Measurements from ENCODE around the gene AMH. TPM values are rescaled to one million over a fixed set of nuclear protein-coding genes. Genes with fewer than 3 reads are reported as not detected.

The AMH gene
- total and polyA plus RNA-seq, 2 experiments from 2014 or later, result 1.9 to 6.8 TPM

DNA sequence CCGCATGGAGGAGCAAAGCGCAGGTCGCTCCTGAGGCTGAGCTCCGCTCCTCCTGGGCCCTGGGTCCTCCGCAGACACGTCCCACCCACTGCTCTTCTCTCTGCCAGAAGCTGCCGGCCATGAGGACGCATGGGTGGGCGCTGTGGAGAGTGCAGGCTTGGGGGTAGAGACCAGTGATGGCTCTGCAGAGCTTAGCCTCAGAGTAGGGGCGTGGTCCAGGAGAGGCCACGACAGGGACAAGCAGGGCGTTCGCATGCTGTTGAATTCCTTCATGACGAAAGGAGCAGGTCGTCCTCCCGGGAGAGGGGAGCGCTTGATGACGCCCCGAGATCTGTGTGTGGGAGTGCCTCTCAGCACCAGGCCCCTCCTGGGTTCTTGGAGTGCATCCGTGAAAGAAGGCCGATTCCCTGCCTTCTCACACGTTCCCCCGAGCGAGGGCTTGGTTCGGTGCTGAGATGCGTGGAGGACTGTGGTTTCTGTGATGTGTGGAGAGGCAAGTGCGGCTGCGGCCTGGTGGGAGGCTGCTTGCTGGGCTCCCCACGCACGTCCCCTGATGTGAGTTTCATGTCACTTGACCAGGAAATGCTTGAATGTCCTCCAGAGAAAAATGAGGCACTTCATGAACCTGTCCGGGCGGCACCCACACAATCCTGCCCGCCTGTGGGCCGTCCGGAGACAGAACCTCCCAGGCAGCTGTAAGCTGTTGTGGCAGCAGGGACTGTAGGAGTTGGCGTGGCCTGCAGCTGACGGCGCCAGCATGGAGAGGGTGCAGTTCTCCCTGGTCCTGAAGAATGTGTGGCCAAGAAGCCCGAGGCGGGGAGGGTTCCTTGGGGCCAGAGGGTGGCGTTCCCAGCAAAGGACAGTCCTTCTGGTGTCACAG is 8.0 kb upstream of the AMH start:
- H3K4me3 ChIP-seq, result no peak overlapping the region
- peaks cover 29% of the 10 kb centered on the region for H3K4me1 ChIP-seq (ENCODE audit: insufficient read depth)
- no peak for ATAC-seq
- Mint-ChIP-seq H3K27me3 (ENCODE audit: insufficient read depth, low read depth, poor library complexity) (peaks cover 11% of the 10 kb centered on the region), H3K4me1 (peaks cover 37% of the 10 kb centered on the region), H3K9me3 (peaks cover 11% of the 10 kb centered on the region; the same call in 2 of the 3 replicates), H3K27ac (peak overlapping the region; percentile 52), H3K4me3 (peak overlapping the region; percentile 98), H3K36me3 (ENCODE audit: low read depth) (peaks cover 58% of the 10 kb centered on the region)
- H3K27ac ChIP-seq (ENCODE audit: low read depth), result peak overlapping the region; percentile 1
- no peak overlapping the region for H2AFZ ChIP-seq
- peaks cover 13% of the 10 kb centered on the region for H3K36me3 ChIP-seq (ENCODE audit: insufficient read depth)
- DNase-seq (ENCODE audit: low spot score), result no peak
- H3K79me2 ChIP-seq (replicated peaks; ENCODE audit: insufficient read depth), result peaks cover 70% of the 10 kb centered on the region
- H3K4me2 ChIP-seq, result 0 out of 2 replicates have a peak overlapping the region, but pooled peaks have one; percentile 97
- peaks cover 55% of the 10 kb centered on the region for H4K20me1 ChIP-seq (replicated peaks; ENCODE audit: insufficient read depth)
- H3K27me3 ChIP-seq (ENCODE audit: insufficient read depth), result no peaks in the 10 kb centered on the region
- peaks cover 17% of the 10 kb centered on the region; the same call in 1 of the 2 replicates for H3F3A ChIP-seq (replicated peaks; ENCODE audit: low read depth)
- no peak for TF ChIP-seq STAT1 (IDR thresholded peaks at IDR 0.05; ENCODE audit: unreplicated experiment)
- H3K9me2 ChIP-seq (ENCODE audit: insufficient read depth), result no peaks in the 10 kb centered on the region

- Histone ChIP-seq H3K27me3 (ENCODE audit: insufficient read depth) (no peaks in the 10 kb centered on the region), H3F3A (replicated peaks; ENCODE audit: low read depth) (peaks cover 14% of the 10 kb centered on the region; the same call in 1 of the 2 replicates), H3K9me2 (ENCODE audit: insufficient read depth) (no peaks in the 10 kb centered on the region), H3K4me2 (no peak overlapping the region), H3K27ac (ENCODE audit: low read depth) (peak overlapping the region; percentile 50; the same call in 1 of the 2 replicates), H3K36me3 (ENCODE audit: insufficient read depth) (peaks cover 13% of the 10 kb centered on the region), H4K20me1 (replicated peaks; ENCODE audit: insufficient read depth) (peaks cover 55% of the 10 kb centered on the region), H3K79me2 (replicated peaks; ENCODE audit: insufficient read depth) (peaks cover 67% of the 10 kb centered on the region), H3K4me3 (no peak overlapping the region), H2AFZ (no peak overlapping the region), H3K4me1 (ENCODE audit: insufficient read depth) (peaks cover 29% of the 10 kb centered on the region)
- DNase-seq (ENCODE audit: low spot score) (no peak), ATAC-seq (no peak)
- Mint-ChIP-seq H3K4me1 (peaks cover 37% of the 10 kb centered on the region), H3K4me3 (no peak overlapping the region), H3K9me3 (peaks cover 6% of the 10 kb centered on the region; the same call in 2 of the 3 replicates), H3K27me3 (ENCODE audit: insufficient read depth, low read depth, poor library complexity) (peaks cover 5% of the 10 kb centered on the region), H3K27ac (no peak overlapping the region), H3K36me3 (ENCODE audit: low read depth) (peaks cover 63% of the 10 kb centered on the region)
- TF ChIP-seq NANOG (IDR thresholded peaks at IDR 0.05; ENCODE audit: borderline replicate concordance) (no peak), EZH2phosphoT487 (IDR thresholded peaks at IDR 0.05; ENCODE audit: unreplicated experiment) (no peak), STAT1 (IDR thresholded peaks at IDR 0.05; ENCODE audit: unreplicated experiment) (no peak), CREB1 (CRISPR knock-in tag; IDR thresholded peaks at IDR 0.05; ENCODE audit: low read depth) (no peak), POLR2AphosphoS5 (IDR thresholded peaks at IDR 0.05; ENCODE audit: low read depth) (no peak), ETS1 (IDR thresholded peaks at IDR 0.05) (no peak), EZH2 (IDR thresholded peaks at IDR 0.05; ENCODE audit: low read depth, unreplicated experiment) (no peak), ZNF114 (CRISPR knock-in tag; IDR thresholded peaks at IDR 0.05) (no peak)
- TF ChIP-seq, protein P1, sequence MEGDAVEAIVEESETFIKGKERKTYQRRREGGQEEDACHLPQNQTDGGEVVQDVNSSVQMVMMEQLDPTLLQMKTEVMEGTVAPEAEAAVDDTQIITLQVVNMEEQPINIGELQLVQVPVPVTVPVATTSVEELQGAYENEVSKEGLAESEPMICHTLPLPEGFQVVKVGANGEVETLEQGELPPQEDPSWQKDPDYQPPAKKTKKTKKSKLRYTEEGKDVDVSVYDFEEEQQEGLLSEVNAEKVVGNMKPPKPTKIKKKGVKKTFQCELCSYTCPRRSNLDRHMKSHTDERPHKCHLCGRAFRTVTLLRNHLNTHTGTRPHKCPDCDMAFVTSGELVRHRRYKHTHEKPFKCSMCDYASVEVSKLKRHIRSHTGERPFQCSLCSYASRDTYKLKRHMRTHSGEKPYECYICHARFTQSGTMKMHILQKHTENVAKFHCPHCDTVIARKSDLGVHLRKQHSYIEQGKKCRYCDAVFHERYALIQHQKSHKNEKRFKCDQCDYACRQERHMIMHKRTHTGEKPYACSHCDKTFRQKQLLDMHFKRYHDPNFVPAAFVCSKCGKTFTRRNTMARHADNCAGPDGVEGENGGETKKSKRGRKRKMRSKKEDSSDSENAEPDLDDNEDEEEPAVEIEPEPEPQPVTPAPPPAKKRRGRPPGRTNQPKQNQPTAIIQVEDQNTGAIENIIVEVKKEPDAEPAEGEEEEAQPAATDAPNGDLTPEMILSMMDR (conservative IDR thresholded peaks at IDR 0.05; ENCODE audit: low read depth in 2 of 2), result no peak
- TF ChIP-seq, protein P2, sequence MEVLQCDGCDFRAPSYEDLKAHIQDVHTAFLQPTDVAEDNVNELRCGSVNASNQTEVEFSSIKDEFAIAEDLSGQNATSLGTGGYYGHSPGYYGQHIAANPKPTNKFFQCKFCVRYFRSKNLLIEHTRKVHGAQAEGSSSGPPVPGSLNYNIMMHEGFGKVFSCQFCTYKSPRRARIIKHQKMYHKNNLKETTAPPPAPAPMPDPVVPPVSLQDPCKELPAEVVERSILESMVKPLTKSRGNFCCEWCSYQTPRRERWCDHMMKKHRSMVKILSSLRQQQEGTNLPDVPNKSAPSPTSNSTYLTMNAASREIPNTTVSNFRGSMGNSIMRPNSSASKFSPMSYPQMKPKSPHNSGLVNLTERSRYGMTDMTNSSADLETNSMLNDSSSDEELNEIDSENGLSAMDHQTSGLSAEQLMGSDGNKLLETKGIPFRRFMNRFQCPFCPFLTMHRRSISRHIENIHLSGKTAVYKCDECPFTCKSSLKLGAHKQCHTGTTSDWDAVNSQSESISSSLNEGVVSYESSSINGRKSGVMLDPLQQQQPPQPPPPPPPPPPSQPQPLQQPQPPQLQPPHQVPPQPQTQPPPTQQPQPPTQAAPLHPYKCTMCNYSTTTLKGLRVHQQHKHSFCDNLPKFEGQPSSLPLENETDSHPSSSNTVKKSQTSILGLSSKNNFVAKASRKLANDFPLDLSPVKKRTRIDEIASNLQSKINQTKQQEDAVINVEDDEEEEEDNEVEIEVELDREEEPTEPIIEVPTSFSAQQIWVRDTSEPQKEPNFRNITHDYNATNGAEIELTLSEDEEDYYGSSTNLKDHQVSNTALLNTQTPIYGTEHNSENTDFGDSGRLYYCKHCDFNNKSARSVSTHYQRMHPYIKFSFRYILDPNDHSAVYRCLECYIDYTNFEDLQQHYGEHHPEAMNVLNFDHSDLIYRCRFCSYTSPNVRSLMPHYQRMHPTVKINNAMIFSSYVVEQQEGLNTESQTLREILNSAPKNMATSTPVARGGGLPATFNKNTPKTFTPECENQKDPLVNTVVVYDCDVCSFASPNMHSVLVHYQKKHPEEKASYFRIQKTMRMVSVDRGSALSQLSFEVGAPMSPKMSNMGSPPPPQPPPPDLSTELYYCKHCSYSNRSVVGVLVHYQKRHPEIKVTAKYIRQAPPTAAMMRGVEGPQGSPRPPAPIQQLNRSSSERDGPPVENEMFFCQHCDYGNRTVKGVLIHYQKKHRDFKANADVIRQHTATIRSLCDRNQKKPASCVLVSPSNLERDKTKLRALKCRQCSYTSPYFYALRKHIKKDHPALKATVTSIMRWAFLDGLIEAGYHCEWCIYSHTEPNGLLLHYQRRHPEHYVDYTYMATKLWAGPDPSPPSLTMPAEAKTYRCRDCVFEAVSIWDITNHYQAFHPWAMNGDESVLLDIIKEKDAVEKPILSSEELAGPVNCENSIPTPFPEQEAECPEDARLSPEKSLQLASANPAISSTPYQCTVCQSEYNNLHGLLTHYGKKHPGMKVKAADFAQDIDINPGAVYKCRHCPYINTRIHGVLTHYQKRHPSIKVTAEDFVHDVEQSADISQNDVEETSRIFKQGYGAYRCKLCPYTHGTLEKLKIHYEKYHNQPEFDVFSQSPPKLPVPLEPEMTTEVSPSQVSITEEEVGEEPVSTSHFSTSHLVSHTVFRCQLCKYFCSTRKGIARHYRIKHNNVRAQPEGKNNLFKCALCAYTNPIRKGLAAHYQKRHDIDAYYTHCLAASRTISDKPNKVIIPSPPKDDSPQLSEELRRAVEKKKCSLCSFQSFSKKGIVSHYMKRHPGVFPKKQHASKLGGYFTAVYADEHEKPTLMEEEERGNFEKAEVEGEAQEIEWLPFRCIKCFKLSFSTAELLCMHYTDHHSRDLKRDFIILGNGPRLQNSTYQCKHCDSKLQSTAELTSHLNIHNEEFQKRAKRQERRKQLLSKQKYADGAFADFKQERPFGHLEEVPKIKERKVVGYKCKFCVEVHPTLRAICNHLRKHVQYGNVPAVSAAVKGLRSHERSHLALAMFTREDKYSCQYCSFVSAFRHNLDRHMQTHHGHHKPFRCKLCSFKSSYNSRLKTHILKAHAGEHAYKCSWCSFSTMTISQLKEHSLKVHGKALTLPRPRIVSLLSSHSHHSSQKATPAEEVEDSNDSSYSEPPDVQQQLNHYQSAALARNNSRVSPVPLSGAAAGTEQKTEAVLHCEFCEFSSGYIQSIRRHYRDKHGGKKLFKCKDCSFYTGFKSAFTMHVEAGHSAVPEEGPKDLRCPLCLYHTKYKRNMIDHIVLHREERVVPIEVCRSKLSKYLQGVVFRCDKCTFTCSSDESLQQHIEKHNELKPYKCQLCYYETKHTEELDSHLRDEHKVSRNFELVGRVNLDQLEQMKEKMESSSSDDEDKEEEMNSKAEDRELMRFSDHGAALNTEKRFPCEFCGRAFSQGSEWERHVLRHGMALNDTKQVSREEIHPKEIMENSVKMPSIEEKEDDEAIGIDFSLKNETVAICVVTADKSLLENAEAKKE (CRISPR knock-in tag; IDR thresholded peaks at IDR 0.05), result no peak
Measured at GRCh38 chr19:2242092-2242537, 7.0 kb upstream of the AMH start.

Measured in GM23338 (cell line).